Smooth muscle cell (in vitro differentiated cells): ENCODE measurements around the gene MYO15B. TPM values are rescaled to one million over a fixed set of nuclear protein-coding genes. Genes with fewer than 3 reads are reported as not detected.

Experiments
- DNase-seq: peaks from one replicate; lab custom pipeline; 2025; ENCODE audit not compliant: unreplicated experiment; lab: John Stamatoyannopoulos, UW
- H2AFZ ChIP-seq: fragments of 200-600 bp; sonication (generic); 2 replicates; pipeline ENCODE4 v1.6.0; 2016; ENCODE audit warnings: antibody characterized with exemption, low read depth, mild to moderate bottlenecking
- H3F3A ChIP-seq: fragments of 200-600 bp; sonication (generic); 2 replicates; pipeline ENCODE4 v1.6.0; 2017; ENCODE audit warnings: antibody characterized with exemption, low read depth
- H3K27ac ChIP-seq: fragments of 200-600 bp; sonication (generic); 2 replicates; pipeline ENCODE4 v1.5.1; 2016; ENCODE audit warnings: low read depth, mild to moderate bottlenecking
- H3K27me3 ChIP-seq: fragments of 200-600 bp; sonication (generic); 2 replicates; pipeline ENCODE4 v1.6.1; 2016; ENCODE audit warnings: low read depth, mild to moderate bottlenecking
- H3K36me3 ChIP-seq: fragments of 200-600 bp; sonication (generic); 2 replicates; pipeline ENCODE4 v1.5.1; 2016; ENCODE audit warnings: low read depth
- H3K4me1 ChIP-seq: fragments of 200-600 bp; sonication (generic); 2 replicates; pipeline ENCODE4 v1.5.1; 2016; ENCODE audit warnings: low read depth
- H3K4me2 ChIP-seq: fragments of 200-600 bp; sonication (generic); 2 replicates; pipeline ENCODE4 v1.6.0; 2016; ENCODE audit warnings: mild to moderate bottlenecking
- H3K4me3 ChIP-seq: fragments of 200-600 bp; sonication (generic); 2 replicates; pipeline ENCODE4 v1.5.1; 2016; ENCODE audit warnings: mild to moderate bottlenecking
- H3K79me2 ChIP-seq: fragments of 200-600 bp; sonication (generic); 2 replicates; pipeline ENCODE4 v1.6.0; 2016; ENCODE audit warnings: low read depth, mild to moderate bottlenecking
- H3K9ac ChIP-seq: fragments of 200-600 bp; sonication (generic); 2 replicates; pipeline ENCODE4 v1.6.0; 2016; ENCODE audit warnings: low read depth
- H3K9me3 ChIP-seq: fragments of 200-600 bp; sonication (generic); replicated peaks from 2 replicates; pipeline ENCODE4 v1.5.1; 2016; ENCODE audit warnings: low read depth
- H4K20me1 ChIP-seq: fragments of 200-600 bp; sonication (generic); 2 replicates; pipeline ENCODE4 v1.6.0; 2016; ENCODE audit warnings: low read depth
- WGBS: methylation state at CpG from one replicate; pipeline ENCODE4 v1.1.7; 2016; ENCODE audit warnings: low lambda C conversion rate; 5-methylcytosine and 5-hydroxymethylcytosine counted together
- polyA plus RNA-seq: library from polyadenylated mRNA; unstranded; fragments of >200 nt; fragmentation: Nextera tagmentation; extraction: Ambion mirVana; gene quantifications from 2 replicates; pipeline ENCODE4 v1.2.1, GENCODE V29; 2016
- total RNA-seq: library from RNA; depleted of rRNA; stranded (reverse); fragments of >200 nt; gene quantifications from 2 replicates; pipeline ENCODE4 v1.2.3, GENCODE V29; 2014
- TF ChIP-seq, protein P1 (sequence below): fragments of 200-600 bp; sonication (generic); IDR thresholded peaks from 2 replicates; pipeline ENCODE4 v1.5.1; 2017; ENCODE audit warnings: borderline replicate concordance, mild to moderate bottlenecking, antibody characterized with exemption; ENCODE audit not compliant: insufficient read depth, poor library complexity, severe bottlenecking

The MYO15B gene
- total and polyA plus RNA-seq, 2 experiments from 2014 or later = 14.7 to 17.5 TPM

DNA sequence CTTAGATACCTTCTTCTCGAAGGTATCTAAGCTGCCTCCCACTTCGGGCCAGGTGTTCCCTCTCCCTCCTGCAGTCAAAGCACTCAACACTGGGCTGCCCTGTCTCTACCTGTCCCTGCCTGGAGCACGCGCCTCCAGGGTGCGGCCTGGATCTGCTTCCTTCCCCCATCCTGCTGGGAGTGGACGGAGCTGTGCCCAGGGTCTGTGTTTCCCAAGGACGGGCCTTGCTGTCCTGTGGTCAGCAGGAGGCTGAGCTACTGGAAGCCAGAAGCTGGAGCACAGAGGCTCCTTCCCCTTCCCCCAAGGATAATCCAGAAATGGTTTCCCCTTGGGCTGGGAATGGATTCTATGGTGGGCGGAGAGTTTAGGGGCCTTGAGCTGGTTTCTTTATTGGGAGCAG, 45.4 kb upstream of the MYO15B start:
- Histone ChIP-seq H3K27ac (no peak overlapping the region), H3K36me3 (no peaks in the 10 kb centered on the region), H3K9me3 (no peaks in the 10 kb centered on the region), H3K4me3 (no peak overlapping the region), H3F3A (no peaks in the 10 kb centered on the region), H4K20me1 (no peaks in the 10 kb centered on the region), H3K4me2 (no peak overlapping the region), H2AFZ (no peak overlapping the region), H3K79me2 (no peaks in the 10 kb centered on the region), H3K9ac (no peak overlapping the region), H3K4me1 (no peaks in the 10 kb centered on the region), H3K27me3 (no peaks in the 10 kb centered on the region)
- no peak for DNase-seq
- TF ChIP-seq, protein P1, sequence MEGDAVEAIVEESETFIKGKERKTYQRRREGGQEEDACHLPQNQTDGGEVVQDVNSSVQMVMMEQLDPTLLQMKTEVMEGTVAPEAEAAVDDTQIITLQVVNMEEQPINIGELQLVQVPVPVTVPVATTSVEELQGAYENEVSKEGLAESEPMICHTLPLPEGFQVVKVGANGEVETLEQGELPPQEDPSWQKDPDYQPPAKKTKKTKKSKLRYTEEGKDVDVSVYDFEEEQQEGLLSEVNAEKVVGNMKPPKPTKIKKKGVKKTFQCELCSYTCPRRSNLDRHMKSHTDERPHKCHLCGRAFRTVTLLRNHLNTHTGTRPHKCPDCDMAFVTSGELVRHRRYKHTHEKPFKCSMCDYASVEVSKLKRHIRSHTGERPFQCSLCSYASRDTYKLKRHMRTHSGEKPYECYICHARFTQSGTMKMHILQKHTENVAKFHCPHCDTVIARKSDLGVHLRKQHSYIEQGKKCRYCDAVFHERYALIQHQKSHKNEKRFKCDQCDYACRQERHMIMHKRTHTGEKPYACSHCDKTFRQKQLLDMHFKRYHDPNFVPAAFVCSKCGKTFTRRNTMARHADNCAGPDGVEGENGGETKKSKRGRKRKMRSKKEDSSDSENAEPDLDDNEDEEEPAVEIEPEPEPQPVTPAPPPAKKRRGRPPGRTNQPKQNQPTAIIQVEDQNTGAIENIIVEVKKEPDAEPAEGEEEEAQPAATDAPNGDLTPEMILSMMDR = no peak
- WGBS = 89% methylated on average over 8 of the region's 8 CpGs

DNA sequence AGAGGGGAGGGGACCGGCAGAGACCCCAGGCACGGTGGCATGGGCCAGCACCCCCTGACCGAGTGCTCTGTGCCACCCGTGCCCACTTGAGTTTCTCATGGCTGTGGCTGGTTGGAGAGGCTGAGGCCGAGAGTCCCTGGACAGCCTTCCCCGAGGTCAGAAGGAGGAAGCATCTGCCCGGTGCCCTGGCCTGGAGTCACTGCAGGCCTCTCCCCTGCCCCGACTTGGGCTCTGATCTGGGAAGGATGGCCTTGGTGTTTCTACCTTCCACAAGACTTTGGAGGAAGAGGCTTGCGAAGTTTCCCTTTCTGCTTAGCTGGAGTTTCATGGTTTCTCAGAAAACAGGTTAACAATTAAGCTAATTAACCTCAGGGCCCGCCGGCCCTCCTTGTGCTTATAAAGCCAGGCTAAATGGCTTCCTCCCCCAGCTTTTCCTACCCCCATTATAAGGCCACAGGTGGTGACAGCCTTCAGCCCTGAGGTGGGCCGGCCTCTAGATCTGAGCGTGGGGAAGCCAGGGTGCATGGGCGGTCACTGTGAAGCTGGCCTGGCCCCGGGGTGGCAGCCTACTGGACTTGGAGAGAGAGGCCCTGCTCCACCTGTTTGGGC, 44.8 kb upstream of the MYO15B start:
- Histone ChIP-seq H3K4me3 (no peak overlapping the region), H2AFZ (no peak overlapping the region), H3K27me3 (no peaks in the 10 kb centered on the region), H3K4me1 (no peaks in the 10 kb centered on the region), H4K20me1 (no peaks in the 10 kb centered on the region), H3K9ac (no peak overlapping the region), H3K9me3 (no peaks in the 10 kb centered on the region), H3F3A (no peaks in the 10 kb centered on the region), H3K27ac (no peak overlapping the region), H3K36me3 (no peaks in the 10 kb centered on the region), H3K79me2 (no peaks in the 10 kb centered on the region), H3K4me2 (no peak overlapping the region)
- TF ChIP-seq, protein P1 = no peak
- no peak for DNase-seq
- WGBS = 87% methylated on average over 15 of the region's 15 CpGs

DNA sequence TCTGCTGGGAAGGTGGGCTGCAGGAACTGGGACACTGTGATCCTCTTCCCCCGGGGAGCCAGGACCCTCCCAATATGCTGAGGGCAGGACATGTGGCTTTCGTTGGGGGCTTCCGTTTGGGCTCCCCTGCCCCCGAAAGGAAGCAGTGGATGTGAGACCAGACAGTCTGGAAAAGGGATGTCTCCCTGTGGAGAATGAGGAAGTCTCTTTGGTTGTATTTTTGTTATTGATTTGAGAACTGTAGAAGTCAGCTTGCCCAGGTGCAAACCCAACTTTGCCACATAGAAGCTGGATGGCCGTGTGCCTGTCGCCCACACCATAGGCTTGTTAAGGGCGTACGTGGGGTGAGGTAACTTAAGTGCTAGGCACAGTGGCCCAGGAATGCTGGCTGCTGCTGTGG, 43.4 kb upstream of the MYO15B start:
- no peaks in the 10 kb centered on the region for H3K36me3 ChIP-seq
- no peak overlapping the region for H3K4me3 ChIP-seq
- WGBS = 92% methylated on average over 8 of the region's 8 CpGs
- peaks cover 2% of the 10 kb centered on the region for H3K4me1 ChIP-seq
- no peaks in the 10 kb centered on the region for H3K27me3 ChIP-seq
- no peak for DNase-seq
- H4K20me1 ChIP-seq = no peaks in the 10 kb centered on the region
- H3K79me2 ChIP-seq = no peaks in the 10 kb centered on the region
- no peak overlapping the region for H3K27ac ChIP-seq
- H2AFZ ChIP-seq = no peak overlapping the region
- TF ChIP-seq, protein P1 = no peak
- H3K4me2 ChIP-seq = no peak overlapping the region
- no peak overlapping the region for H3K9ac ChIP-seq
- no peaks in the 10 kb centered on the region for H3K9me3 ChIP-seq
- H3F3A ChIP-seq = no peaks in the 10 kb centered on the region

DNA sequence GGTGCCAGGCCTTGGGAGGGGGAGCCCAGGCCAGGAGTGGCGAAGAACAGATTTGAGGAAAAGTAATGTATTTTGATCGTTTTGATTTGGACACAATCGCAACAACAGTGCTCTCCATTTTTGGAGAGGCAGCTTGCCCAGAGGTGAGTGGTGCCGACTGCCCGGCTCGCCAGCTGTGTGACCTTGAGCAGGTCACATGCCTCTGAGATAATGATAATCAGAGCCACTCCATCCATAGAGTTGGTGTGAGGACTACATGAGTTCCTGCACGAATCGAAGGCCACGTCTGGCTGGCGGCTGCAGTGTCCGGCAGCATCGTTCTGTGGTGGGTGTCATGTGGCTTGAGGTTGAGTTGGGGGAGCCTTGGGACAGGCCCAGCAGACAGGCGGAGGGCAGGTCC, 41.4 kb upstream of the MYO15B start:
- Histone ChIP-seq H2AFZ (no peak overlapping the region), H4K20me1 (no peaks in the 10 kb centered on the region), H3K9me3 (no peaks in the 10 kb centered on the region), H3K36me3 (no peaks in the 10 kb centered on the region), H3K4me2 (no peak overlapping the region), H3K4me3 (no peak overlapping the region), H3K4me1 (peaks cover 9% of the 10 kb centered on the region), H3K27ac (no peak overlapping the region), H3K27me3 (no peaks in the 10 kb centered on the region), H3K79me2 (no peaks in the 10 kb centered on the region), H3F3A (no peaks in the 10 kb centered on the region), H3K9ac (no peak overlapping the region)
- DNase-seq = no peak
- TF ChIP-seq, protein P1 = no peak
- WGBS = 95% methylated on average over 13 of the region's 13 CpGs
